Progenitor cell of endocrine pancreas (in vitro differentiated cells): Measurements from ENCODE around the gene HOXD9. TPM values are rescaled to one million over a fixed set of nuclear protein-coding genes. Genes with fewer than 3 reads are reported as not detected.

Experiments used
- DNase-seq: peaks from one replicate; pipeline ENCODE4 v3.0.0; 2021; ENCODE audit warnings: low spot score; ENCODE audit not compliant: unreplicated experiment
- H3K27ac Mint-ChIP-seq: 2 replicates; pipeline ENCODE4 v1.8.0; 2021; ENCODE audit warnings: mild to moderate bottlenecking, moderate library complexity, mixed read lengths
- H3K27me3 Mint-ChIP-seq: 2 replicates; pipeline ENCODE4 v1.8.0; 2021; ENCODE audit warnings: mixed read lengths
- H3K36me3 Mint-ChIP-seq: 2 replicates; pipeline ENCODE4 v1.8.0; 2022; ENCODE audit warnings: mixed read lengths; ENCODE audit not compliant: insufficient read depth
- H3K4me1 Mint-ChIP-seq: 2 replicates; pipeline ENCODE4 v1.8.0; 2021; ENCODE audit warnings: low read depth, mixed read lengths
- H3K4me3 Mint-ChIP-seq: 2 replicates; pipeline ENCODE4 v1.8.0; 2021; ENCODE audit warnings: low read depth, mild to moderate bottlenecking, moderate library complexity, mixed read lengths
- H3K9me3 Mint-ChIP-seq: 2 replicates; pipeline ENCODE4 v1.8.0; 2021; ENCODE audit warnings: low read depth, mixed read lengths
- CTCF ChIP-seq: fragments of 200-600 bp; sonication (generic); IDR thresholded peaks from one replicate; pipeline ENCODE4 v1.5.0; 2021; ENCODE audit warnings: antibody characterized with exemption, mild to moderate bottlenecking; ENCODE audit not compliant: unreplicated experiment
- total RNA-seq: library from RNA; stranded (reverse); gene quantifications from 2 replicates; pipeline ENCODE4 v1.2.1, GENCODE V29; 2021

Gene HOXD9
- total RNA-seq, 1 donor from 2014 or later = not detected

- Mint-ChIP-seq H3K27ac (no peak overlapping the region), H3K9me3 (no peaks in the 10 kb centered on the region), H3K4me1 (no peaks in the 10 kb centered on the region), H3K4me3 (no peak overlapping the region), H3K27me3 (peaks cover 97% of the 10 kb centered on the region), H3K36me3 (no peaks in the 10 kb centered on the region)
- no peak for TF ChIP-seq CTCF
- no peak for DNase-seq
Measured at GRCh38 chr2:176145085-176145969, 22.8 kb downstream of the HOXD9 start.

- no peak overlapping the region for H3K4me3 Mint-ChIP-seq
- TF ChIP-seq CTCF = no peak
- no peaks in the 10 kb centered on the region for H3K9me3 Mint-ChIP-seq
- H3K36me3 Mint-ChIP-seq = no peaks in the 10 kb centered on the region
- H3K4me1 Mint-ChIP-seq = no peaks in the 10 kb centered on the region
- no peak for DNase-seq
- H3K27me3 Mint-ChIP-seq = peaks cover 100% of the 10 kb centered on the region
- H3K27ac Mint-ChIP-seq = no peak overlapping the region
Measured at GRCh38 chr2:176146101-176146500, 23.6 kb downstream of the HOXD9 start.

GRCh38 chr2:176146645-176147044 lies 24.1 kb downstream of the HOXD9 start:
- Mint-ChIP-seq H3K27ac (no peak overlapping the region), H3K36me3 (no peaks in the 10 kb centered on the region), H3K4me3 (no peak overlapping the region), H3K4me1 (no peaks in the 10 kb centered on the region), H3K27me3 (peaks cover 100% of the 10 kb centered on the region), H3K9me3 (no peaks in the 10 kb centered on the region)
- TF ChIP-seq CTCF = no peak
- no peak for DNase-seq

- no peak for TF ChIP-seq CTCF
- DNase-seq = no peak
- H3K27me3 Mint-ChIP-seq = peaks cover 97% of the 10 kb centered on the region
- no peak overlapping the region for H3K4me3 Mint-ChIP-seq
- no peaks in the 10 kb centered on the region for H3K36me3 Mint-ChIP-seq
- no peaks in the 10 kb centered on the region for H3K4me1 Mint-ChIP-seq
- H3K27ac Mint-ChIP-seq = no peak overlapping the region
- H3K9me3 Mint-ChIP-seq = no peaks in the 10 kb centered on the region
Measured at GRCh38 chr2:176147210-176147799, 24.8 kb downstream of the HOXD9 start.

GRCh38 chr2:176147800-176148496 lies 25.4 kb downstream of the HOXD9 start:
- no peaks in the 10 kb centered on the region for H3K36me3 Mint-ChIP-seq
- H3K4me3 Mint-ChIP-seq = no peak overlapping the region
- H3K4me1 Mint-ChIP-seq = no peaks in the 10 kb centered on the region
- no peak for DNase-seq
- H3K27ac Mint-ChIP-seq = no peak overlapping the region
- TF ChIP-seq CTCF = no peak
- no peaks in the 10 kb centered on the region for H3K9me3 Mint-ChIP-seq
- peaks cover 97% of the 10 kb centered on the region for H3K27me3 Mint-ChIP-seq
